ENCODE data around the gene STUM.

STUM gene

GRCh38 chr1:226643177-226643576, 94.6 kb downstream of the STUM start:
- no peak for DNase-seq

GRCh38 chr1:226643611-226644540, 95.3 kb downstream of the STUM start:
- DNase-seq = no peak

- no peak for DNase-seq
These were observed 96.1 kb downstream of the STUM start for GRCh38 chr1:226644541-226645176.

- no peak for DNase-seq
These were observed 96.9 kb downstream of the STUM start for GRCh38 chr1:226645279-226645976.

- no peak for DNase-seq
These were observed 97.7 kb downstream of the STUM start for GRCh38 chr1:226646026-226646869.

GRCh38 chr1:226646870-226647449, 98.4 kb downstream of the STUM start:
- no peak for DNase-seq

- no peak for DNase-seq
These were observed 99.2 kb downstream of the STUM start for GRCh38 chr1:226647719-226648118.

- no peak for DNase-seq
These were observed 99.9 kb downstream of the STUM start for GRCh38 chr1:226648421-226648820.

GRCh38 chr1:226649244-226649643, 100.7 kb downstream of the STUM start:
- DNase-seq = no peak

GRCh38 chr1:226649780-226650179, 101.2 kb downstream of the STUM start:
- peak; percentile 38 for DNase-seq

- DNase-seq = no peak
These were observed 101.8 kb downstream of the STUM start for GRCh38 chr1:226650236-226650841.

- DNase-seq = no peak
These were observed 102.6 kb downstream of the STUM start for GRCh38 chr1:226651041-226651731.

GRCh38 chr1:226651732-226652105, 103.2 kb downstream of the STUM start:
- DNase-seq = no peak

GRCh38 chr1:226652613-226653012, 104.0 kb downstream of the STUM start:
- DNase-seq = no peak

GRCh38 chr1:226653311-226653921, 104.9 kb downstream of the STUM start:
- no peak for DNase-seq

GRCh38 chr1:226654046-226654667, 105.6 kb downstream of the STUM start:
- DNase-seq = no peak

- DNase-seq = no peak
These were observed 106.1 kb downstream of the STUM start for GRCh38 chr1:226654668-226655055.

GRCh38 chr1:226655251-226656163, 106.9 kb downstream of the STUM start:
- DNase-seq = peak; percentile 86

- peak; percentile 70 for DNase-seq
These were observed 107.6 kb downstream of the STUM start for GRCh38 chr1:226656201-226656600.

Measured in COR-L47 (cell line).